Mucosa of gallbladder (tissue), 1 donor: ENCODE data around the gene DPYSL3. TPM values are rescaled to one million over a fixed set of nuclear protein-coding genes. Genes with fewer than 3 reads are reported as not detected.
"Not testable (repeated sequence)": the region's sequence is repeated elsewhere in the genome, so short reads cannot be mapped to it uniquely, and the experiment has no call there.

ENCODE experiments used
- DNase-seq: peaks from one replicate; pipeline ENCODE4 v3.0.0-alpha.2; 2020; ENCODE audit warnings: low spot score
- total RNA-seq: library from RNA; stranded (reverse); gene quantifications from one replicate; pipeline ENCODE4 v1.2.1, GENCODE V29; 2021
- donor health status: DM: no; HTN: no; CAD: no.

DPYSL3 gene
- total RNA-seq, 1 donor from 2014 or later, result 94.6 TPM

DNA sequence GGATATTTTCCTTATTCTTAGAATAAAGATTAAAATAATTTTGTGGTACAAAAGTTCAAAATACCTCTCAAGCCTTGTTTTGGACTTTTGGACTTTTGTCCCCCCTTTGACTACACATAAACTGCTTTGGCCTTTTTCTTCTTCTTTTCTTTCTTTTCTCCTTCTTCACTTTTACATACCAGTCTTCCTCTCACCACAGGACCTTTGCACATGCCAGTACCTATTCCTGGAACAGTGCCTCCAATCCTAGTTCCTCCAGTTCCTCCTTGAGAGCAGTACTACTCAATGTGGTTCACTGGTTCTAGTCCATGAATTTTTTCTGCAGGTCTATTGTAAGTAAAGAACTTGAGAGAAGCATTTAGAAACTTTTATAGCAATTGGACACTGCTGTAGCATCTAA is 138.6 kb downstream of the DPYSL3 start:
- DNase-seq, result no peak

DNA sequence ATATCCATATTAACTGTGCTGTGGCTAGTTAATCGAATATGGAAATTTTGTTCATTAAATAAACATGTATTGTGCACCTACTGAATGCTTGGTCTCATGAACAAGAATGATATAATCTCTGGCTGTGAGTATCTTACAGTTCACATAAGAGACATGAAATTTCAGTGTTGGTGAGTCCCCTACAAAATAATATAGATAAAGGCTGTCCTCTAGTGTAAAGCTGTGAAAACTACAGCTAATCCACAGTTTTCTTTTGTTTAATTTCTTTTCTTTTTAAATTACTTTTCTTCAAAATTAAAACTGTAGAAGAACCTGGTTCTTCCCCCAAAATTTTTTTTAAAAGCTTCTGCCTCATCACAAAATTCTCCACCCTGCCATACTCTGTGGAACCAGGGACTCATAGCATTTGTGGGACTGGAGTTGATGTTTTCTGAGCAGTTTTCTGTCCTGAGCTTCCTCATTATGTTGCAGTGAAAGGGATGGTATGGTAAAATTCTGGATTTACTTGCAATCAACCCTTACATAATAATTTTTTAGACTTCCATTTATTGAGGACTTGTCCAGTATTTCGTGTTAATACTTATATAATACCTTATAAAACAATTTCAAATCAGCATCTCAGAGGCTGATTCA is 140.0 kb downstream of the DPYSL3 start:
- no peak for DNase-seq

DNA sequence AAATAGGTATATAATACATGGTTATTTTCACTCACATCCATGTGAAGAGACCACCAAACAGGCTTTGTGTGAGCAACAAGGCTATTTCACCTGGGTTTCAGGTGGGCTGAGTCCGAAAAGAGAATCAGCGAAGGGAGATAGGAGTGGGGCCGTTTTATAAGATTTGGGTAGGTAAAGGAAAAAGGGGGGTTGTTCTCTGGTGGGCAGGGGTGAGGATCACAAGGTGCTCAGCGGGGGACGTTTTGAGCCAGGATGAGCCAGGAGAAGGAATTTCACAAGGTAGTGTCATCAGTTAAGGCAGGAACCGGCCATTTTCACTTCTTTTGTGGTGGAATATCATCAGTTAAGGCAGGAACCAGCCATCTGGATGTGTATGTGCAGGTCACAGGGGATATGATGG is 142.5 kb downstream of the DPYSL3 start:
- not testable (repeated sequence) for DNase-seq

DNA sequence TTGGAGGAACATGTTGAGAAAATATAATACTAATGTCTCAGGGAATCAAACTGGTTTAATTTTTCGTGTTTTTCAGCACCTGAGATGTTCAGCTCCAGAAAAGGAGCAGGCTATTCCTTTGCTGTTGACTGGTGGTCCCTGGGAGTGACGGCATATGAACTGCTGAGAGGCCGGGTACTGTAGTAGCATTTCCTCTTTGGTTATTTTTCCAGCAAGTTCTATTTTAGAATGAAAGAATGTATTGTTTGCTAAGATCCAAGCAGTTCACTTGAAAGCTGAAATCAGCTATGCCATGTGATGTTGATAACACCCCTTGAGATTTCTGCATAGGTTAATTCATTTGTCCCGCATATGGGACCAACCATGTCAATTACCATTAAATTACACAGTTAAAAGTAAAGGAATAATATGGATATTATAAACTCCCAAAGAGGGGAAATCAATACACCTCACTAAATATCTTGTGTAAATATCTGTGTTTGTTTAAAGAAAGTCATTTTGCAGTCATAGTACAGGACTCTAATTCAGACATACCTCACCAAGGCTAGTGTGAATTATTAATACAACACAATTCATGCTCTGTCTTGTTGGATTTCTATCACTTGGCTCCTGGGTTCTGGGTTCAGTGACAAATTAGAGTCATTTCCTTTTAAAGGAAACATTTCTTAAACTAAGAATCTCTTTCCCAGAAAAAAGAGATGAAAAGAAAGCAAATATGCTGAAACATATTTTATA is 148.3 kb downstream of the DPYSL3 start:
- DNase-seq, result no peak

DNA sequence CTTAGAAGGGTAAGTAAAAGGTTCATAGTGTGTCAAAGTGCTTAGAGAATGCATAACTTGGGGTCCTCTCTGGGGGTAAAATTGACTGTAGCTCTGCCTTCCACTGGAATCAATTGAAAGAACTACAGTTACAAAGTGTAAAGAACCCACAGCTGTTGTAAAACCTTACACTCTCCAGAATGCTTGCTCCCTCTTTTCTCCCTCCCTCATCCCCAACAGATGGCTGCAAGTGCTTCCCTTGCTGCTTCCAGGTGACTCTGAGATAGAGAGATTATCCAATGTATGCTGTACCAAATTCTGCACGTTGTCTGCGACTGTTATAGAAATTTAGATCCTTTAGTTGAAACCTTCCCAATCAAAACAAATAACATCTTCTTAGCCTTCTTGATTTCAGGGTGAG is 149.1 kb downstream of the DPYSL3 start:
- DNase-seq, result no peak

DNA sequence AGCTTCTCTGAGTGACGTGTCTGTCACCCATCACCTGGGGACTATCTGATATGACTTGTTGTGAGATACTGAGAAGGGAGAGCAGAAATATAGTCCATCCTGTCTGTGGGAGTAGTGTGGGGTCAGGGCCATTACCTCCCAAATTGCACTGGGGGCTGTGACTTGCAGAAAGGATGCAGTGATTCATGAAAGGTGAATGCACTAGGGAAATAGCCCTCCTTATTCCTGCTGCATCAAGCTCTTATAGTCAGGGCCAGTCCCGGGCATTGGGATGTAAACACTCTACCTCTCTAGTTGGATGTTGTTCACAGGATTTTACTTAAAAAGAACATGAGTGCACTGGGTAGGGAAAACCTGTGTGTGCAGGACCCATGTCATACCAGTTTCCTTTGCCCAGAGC is 150.3 kb downstream of the DPYSL3 start:
- no peak for DNase-seq

- DNase-seq, result no peak
These were observed 150.8 kb downstream of the DPYSL3 start for GRCh38 chr5:147359101-147359500.

DNA sequence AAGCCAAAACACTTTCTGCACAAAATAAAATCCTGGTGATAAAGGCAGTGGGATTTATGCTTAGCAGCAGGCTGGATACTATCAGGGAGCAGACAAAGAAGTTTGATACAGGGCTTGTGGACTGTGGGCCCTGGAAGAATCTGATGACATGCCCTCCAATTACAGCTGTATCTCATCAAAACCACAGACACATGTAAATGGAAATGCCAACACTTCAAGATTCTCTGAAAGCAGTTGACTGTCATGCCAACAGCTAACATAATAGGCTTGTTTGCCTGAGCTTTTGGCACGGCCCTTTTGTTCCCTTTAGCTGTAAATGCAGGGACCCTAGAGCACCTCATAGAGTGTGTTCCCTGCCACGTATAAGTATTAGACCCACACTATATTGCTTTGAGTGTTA is 160.6 kb downstream of the DPYSL3 start:
- no peak for DNase-seq

DNA sequence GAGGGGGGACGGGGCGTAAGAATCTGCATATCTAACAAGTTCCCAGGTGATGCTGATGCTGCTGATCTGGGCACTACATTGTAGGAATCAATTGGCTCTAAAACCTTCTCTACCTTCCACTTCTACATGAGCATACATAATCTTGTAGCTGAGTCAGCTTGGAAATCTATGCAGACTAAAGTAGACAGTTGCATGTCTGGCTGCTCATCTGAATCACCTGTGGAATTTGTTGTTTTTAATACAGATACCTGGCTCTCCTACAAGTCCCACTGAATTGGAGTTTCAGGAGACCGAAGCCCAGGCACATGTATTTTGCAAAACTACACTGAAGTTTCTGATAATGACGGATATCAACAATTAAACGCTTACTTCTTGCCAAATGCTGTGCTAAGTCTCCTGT is 161.4 kb downstream of the DPYSL3 start:
- no peak for DNase-seq

DNA sequence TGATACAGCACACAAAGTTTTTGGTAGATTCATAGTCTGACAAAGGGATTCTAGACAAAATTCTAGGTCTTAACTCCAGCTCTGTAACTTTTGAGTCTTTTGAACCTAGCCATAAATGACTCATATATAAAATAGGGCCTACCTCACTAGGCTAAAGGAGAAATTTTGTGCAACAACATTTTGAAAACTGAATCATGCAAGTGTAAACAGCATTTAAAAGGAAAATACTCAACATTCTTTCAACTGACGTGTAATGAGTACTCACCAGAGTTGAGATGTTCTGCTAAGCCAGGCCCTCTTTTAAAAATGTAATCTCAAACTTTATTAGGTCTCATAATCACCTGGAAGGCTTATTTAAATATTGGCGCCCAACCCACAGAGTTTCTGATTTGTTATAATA is 161.8 kb downstream of the DPYSL3 start:
- DNase-seq, result no peak

DNA sequence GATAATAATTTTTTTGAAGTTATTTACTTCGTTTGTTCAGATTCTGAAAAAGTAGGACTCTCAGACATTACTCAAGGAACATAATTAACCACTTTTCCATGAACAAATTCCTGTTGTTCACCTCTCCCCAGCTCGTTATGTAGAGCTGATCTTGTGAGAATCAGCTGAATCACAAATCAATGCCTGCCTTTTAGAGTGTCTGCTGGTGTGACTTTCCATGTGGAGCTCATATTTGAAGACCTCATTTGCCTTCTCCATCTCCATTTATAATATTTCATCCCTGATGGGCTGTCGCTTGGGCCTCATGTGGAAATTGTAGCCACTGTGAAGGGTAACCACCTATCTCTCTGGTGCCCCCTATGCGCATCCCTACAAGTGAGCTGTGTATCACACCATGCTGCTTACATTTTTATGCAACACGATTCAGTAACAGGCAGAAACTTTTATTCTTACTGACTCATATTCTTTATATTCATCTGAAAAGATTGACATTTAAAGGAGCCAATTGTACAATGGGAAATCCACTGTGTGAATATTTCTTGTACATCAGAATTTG is 163.8 kb downstream of the DPYSL3 start:
- no peak for DNase-seq

GRCh38 chr5:147344861-147345260 is 165.0 kb downstream of the DPYSL3 start:
- DNase-seq, result no peak

DNA sequence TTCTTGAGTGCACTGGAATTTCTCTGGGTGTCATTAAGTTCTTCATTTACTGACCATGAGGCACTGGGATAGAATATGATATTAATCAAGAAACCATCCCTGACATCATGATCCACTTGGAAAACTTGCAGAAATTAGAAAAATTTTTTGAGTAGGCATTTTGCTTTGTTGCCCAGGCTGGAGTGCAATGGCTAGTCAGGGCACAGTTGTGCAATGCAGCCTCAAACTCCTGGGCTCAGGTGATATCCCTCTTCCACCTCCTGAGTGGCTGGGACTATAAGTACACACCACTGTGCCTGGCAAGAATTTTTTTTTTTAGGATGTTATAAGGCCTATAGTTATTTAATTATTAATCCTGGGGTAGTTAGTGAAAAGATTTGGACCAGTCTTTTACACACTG is 168.5 kb downstream of the DPYSL3 start:
- no peak for DNase-seq

DNA sequence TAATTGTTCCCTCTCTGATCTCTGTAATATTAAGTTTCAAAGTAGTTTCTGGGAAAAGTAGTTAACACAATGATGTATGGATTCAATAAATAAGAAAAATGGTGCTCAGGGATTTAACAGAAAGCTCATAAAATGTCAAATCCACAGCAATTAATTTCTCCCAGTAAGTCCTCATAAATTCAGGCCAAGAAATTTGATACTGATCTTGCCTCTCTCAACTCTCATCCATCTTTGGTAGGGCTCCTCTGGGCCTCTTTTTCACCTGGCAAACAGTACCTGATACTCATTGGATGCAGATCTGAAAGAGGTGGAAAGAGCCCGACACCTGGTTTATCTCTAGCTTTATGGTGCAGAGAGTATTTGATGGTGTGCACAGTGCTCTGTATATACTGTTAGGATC is 168.9 kb downstream of the DPYSL3 start:
- DNase-seq, result no peak
